HK-2 (cell line): ENCODE data around the gene CNOT8.
"Not testable (repeated sequence)": the region's sequence is repeated elsewhere in the genome, so short reads cannot be mapped to it uniquely, and the experiment has no call there.

ENCODE experiments used
- DNase-seq: peaks from one replicate; pipeline ENCODE4 v3.0.0-alpha.2; 2018; ENCODE audit not compliant: unreplicated experiment

Gene CNOT8

GRCh38 chr5:154835701-154836052 lies 22.8 kb upstream of the CNOT8 start:
- not testable (repeated sequence) for DNase-seq

DNA sequence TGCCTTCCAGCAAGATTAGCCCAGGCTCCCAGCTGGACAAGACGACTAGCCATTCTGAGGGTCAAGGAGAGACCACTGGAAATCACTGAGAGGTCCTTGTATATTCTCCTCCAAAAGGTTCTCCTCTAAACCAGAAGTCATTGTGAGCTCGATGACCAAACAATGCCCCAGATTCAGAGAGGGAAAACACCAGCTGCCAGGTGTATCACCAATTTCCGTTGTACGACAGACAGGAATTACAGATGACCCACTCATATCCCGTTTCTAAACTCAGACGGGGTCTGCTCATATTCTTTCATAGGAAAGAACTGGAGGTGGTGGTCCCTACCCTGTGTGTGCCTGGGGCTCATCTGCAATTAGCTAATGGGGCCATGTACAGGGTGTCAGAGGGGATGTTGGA lies 22.2 kb upstream of the CNOT8 start:
- DNase-seq: no peak

GRCh38 chr5:154837009-154837901 lies 21.2 kb upstream of the CNOT8 start:
- no peak for DNase-seq

DNA sequence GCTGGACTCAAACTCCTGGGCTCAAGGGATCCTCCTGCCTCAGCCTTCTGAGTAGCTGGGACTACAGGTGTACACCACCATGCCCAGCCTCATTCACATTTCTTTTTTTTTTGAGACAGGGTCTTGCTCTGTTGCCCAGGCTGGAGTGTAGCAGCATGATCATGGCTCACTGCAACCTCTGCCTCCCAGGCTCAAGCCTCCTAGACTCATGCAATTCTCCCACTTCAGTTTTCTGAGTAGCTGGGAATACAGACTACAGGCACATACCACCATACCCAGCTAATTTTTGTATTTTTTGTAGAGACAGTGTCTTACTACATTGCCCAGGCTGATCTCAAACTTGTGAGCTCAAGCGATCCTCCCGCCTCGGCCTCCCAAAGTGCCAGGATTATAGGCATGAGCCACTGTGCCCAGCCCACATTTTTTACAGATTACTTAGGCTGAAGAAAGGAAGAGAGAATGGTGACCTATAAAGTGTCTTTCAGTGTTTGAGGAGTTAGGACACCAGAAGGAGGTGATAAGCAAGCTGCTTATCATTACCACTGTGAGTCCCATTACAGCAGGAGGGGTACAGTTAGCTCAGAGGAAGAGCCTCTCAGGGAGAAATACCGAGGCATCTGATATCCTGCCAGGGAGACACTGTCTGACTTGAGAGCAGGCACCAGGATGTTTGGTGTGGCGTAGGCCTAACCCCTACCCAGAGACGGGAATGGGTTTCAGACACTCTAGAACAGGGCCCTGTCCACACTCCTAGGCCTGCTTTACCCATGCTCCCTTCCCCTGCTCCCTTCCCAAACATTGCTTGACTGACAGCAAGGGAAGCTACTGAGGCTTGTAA lies 17.8 kb upstream of the CNOT8 start:
- DNase-seq: no peak

DNA sequence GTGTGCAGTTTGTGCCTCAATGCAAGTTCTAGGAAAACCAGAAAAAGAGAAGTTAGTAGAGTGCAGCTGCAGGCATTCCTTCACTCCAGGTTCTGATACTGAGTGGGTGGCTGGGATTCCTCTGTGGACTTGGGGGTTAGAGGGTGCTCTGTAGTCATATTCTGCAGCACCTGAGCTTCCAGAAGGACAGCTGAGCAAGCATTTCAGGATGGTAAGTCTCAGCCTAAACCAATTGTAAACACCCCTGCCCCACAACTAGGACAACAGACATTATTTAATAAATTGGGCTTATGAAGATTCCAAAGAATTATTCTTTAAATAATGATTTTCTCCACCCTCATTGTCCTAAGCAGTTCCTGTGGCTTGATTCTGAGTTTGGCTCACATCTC lies 17.2 kb upstream of the CNOT8 start:
- no peak for DNase-seq

- no peak for DNase-seq
These were observed 15.5 kb upstream of the CNOT8 start for GRCh38 chr5:154842689-154843530.

DNA sequence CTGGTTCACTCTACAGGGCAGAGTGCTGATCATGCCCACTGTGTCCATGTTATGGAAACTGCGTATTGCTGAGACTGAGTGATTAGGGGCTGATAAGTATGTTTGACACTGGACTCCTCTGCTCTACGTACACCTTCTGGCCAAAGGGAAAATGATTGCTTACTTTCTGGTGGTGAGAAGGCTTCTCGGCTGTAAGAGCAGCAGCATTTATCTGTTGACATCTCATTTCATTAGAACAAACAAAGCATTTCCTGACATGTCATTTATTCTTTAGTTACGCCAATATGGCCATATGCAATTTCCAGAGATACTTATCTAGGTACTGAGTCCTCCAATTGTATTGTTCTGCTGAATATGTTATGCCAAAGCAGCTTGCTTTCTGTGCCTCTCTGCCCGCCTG lies 13.6 kb upstream of the CNOT8 start:
- no peak for DNase-seq

DNA sequence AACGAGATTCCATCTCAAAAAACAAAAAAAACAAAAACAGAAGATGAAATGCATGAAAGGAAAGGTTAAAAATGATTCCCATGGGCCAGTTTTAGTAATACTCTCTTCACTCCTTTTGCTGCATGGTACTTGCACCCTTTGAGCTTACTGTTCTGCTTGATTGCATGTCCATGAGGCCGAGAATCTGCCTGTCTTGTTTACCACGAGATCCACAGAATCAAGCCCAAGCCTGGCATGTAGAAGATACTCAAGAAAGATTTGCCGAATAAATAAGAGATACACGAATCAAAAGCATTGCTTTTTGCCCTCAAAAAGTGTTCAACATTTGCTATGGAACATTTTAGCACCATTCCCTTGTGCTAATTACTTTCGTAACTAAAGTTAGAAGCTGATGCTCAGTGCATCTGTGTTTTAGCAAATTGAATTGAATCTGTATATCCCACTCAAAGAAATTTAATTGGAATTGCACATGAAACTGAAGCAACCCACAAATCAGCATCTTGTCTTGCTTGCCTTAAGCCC lies 9.1 kb upstream of the CNOT8 start:
- DNase-seq: no peak

GRCh38 chr5:154849791-154850201 lies 8.6 kb upstream of the CNOT8 start:
- no peak for DNase-seq

DNA sequence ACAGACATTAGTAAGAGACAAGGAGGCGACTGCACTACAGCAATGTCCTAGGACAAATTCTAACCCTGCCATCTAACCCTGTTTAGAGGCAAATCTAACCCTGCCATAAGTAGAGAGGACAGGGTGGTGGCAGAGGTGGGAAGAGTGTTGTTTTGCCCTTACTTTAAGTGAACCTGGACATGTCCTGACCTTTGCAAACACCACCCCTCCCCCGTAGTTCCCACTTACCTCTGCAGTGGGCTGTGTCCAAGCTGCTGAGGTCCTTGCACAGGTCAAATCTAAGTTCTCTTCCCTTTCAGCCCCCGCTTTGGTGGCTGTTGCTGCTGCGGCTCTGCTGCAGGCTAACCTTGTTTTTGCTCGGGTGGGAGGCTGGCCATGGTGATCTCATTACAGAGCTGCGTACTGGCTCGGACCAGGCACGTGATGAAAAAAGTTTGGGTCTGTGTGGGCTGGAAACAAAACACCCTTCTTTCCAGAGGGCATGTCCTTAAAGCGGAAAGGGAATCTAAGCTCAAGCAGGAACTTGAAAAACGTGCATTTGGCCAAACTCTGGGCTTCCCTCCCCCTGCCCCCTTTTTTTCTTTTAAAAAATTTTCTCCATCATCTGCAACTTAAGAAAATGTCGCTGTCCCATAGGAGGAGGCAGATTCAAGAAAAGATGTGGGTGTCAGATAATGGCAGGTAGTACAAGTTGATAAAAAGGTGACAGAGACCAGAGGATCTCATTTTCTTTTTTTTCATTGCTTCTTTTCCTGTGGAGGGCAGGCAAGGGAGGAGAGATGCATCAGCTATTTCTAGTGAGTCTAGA lies 8.0 kb upstream of the CNOT8 start, which contains the start of gene FAXDC2:
FAXDC2 (minus strand) TSS at position 349 of the 808 bp plus-strand sequence. CDS start 12,425 bp downstream, outside the sequence.
- no peak for DNase-seq

GRCh38 chr5:154851351-154851750 lies 7.1 kb upstream of the CNOT8 start:
- no peak for DNase-seq

GRCh38 chr5:154857530-154858296 lies 714 bp upstream of the CNOT8 start:
- DNase-seq: peak; percentile 87

DNA sequence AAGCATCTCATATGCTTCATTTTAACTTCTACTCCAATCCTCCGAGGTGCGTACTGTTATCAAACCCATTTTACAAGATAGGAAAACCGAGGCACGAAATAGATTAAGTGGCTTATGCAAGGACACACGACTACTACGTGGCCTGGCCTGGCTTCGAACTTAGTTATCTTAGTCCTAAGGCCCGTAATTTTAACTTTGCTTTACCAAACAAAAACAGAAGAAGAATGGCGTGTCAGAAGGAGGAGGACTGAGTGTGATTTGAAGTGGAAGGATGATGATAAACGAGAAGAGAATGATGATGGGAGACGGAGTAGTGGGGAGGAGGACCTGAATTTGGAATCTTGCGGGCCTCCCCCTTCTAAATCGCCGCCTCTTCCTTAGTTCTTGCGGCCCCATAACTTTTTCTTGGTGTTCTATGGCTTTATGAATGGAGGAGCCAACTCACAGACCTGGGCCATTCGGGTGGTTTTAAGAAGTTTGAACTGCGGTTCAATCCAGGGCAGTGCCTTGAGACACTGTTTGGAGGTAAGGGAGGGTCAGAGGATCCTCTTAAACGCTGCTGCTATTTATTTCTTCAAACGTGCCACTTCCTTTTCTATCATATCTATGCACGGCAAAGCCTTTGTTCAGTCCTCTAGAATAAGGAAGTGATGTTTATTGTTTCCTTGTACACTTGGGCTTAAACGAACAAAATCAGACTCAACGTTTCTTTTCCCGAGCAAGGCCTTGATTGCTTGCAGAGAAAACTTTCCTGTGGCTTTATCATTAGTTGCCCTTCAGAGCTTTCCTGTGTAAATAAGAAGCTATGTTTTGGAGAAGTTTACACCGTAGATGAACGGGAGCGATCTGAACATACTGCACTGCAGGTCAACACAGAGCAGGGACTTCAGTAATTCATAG lies 795 bp downstream of the CNOT8 start:
- DNase-seq: no peak

GRCh38 chr5:154860123-154860522 lies 1.7 kb downstream of the CNOT8 start:
- DNase-seq: peak; percentile 48

GRCh38 chr5:154860765-154861164 lies 2.3 kb downstream of the CNOT8 start:
- no peak for DNase-seq

DNA sequence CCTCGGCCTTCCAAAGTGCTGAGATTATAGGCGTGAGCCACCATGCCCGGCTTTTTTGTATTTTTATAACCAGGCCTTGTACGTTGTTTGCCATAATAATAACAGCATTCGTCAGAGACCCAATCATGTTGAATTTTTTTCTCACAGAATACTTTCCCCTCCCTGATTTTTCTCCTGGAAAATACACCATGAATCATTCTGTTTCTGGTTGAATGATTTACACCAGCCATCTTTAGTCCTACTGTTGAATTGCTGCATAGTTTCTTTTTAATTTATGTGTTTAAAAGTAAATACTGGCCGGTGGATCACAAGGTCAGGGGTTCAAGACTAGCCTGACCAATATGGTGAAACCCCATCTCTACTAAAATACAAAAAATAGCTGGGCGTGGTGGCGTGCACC lies 3.5 kb downstream of the CNOT8 start:
- DNase-seq: no peak

DNA sequence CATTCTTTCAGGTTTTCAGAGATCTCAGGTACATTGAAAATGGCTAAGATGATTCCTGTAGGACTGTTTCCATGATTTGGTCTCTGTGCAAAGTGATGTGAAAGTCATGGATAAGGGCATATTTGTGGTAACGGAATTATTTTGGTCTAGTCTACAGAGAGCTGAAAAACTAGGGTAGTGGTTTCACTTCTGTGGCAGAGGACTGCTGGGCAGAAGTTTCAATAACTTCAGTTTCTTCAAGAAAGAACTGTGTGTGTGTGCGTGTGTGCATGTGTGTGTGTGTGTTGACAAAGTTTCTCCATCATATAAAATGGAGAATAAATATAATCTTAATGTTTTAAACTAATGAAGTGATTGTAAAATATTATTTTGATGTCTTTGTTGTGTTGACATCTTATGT lies 4.3 kb downstream of the CNOT8 start:
- no peak for DNase-seq

DNA sequence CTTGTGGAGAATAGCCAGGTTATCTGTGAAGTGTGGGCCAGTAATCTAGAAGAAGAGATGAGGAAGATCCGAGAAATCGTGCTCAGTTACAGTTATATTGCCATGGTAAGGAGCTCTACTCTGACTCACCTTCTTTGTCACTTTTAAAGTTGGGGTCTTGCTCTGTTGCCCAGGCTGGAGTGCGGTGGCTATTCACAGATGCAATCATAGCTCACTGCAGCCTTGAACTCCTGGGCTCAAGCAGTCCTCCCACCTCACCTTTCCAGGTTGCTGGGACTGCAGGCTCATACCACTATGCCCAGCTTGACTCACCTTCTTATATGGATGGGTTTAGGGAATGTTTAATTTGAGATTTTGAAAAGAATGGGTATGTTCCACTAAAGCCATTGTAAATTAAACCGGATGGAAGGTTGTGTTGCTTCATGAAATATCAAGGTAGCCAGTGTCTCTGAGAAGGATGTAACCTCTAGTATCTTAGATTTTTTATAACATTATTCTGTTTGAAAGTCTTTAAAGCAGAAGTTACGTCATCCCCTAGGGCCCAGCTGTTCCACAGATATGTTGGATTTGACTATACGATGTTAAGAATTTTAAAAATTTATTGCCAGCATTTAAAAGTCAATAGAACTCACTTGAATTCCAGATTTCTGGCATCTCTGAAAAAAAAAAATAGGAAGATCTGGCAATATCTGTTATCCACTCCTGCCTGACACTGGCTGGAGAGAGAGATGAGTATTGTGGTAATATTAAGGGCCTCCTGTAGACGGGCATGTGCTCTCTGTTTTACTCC lies 5.1 kb downstream of the CNOT8 start:
- no peak for DNase-seq
